Fibroblast of villous mesenchyme (primary cell): ENCODE data around the gene CLDN9. TPM values are rescaled to one million over a fixed set of nuclear protein-coding genes. Genes with fewer than 3 reads are reported as not detected.

Experiments used
- DNase-seq: peaks from one replicate; pipeline ENCODE4 v3.0.0-alpha.2; 2010; ENCODE audit warnings: low read depth
- H3K4me3 ChIP-seq: 2 replicates; pipeline ENCODE4 v1.5.1; 2011; ENCODE audit warnings: low read depth, mild to moderate bottlenecking, low read length
- total RNA-seq: library from RNA; depleted of rRNA; stranded (reverse); fragments of >200 nt; gene quantifications from 2 replicates; pipeline ENCODE4 v1.2.3, GENCODE V29; 2012
- TF ChIP-seq, protein P1 (sequence below): IDR thresholded peaks from 2 replicates; pipeline ENCODE4 v1.5.1; 2012; ENCODE audit warnings: low read depth, mild to moderate bottlenecking, low read length; ENCODE audit not compliant: insufficient read depth

Gene CLDN9
- total RNA-seq, 1 donor: not detected

DNA sequence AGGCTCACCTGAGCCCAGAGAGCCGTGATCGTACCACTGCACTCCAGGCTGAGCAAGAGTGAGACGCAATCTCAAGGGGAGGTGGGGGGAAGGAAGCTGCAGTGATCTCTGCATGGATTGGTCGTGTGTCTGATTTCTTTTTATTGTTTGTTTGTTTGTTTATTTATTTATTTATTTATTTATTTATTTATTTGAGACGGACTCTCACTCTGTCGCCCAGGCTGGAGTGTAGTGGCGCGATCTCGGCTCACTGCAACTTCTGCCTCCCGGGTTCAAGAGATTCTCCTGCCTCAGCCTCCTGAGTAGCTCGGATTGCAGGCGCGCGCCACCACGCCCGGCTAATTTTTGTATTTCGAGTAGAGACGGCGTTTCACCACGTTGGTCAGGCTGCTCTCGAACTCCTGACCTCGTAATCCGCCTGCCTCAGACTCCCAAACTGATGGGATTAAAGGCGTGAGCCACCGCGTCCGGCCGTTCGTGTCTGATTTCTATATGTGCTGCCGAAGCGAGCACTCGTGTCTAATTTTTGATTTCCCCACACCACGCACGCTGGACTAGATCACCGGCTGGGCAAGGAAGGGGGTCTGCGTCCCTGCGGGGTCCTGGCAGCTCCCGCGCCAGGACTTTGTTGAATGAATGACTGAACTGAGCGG lies 7.0 kb downstream of the CLDN9 start:
- no peak for DNase-seq
- H3K4me3 ChIP-seq: peak overlapping the region; percentile 70
- TF ChIP-seq, protein P1, sequence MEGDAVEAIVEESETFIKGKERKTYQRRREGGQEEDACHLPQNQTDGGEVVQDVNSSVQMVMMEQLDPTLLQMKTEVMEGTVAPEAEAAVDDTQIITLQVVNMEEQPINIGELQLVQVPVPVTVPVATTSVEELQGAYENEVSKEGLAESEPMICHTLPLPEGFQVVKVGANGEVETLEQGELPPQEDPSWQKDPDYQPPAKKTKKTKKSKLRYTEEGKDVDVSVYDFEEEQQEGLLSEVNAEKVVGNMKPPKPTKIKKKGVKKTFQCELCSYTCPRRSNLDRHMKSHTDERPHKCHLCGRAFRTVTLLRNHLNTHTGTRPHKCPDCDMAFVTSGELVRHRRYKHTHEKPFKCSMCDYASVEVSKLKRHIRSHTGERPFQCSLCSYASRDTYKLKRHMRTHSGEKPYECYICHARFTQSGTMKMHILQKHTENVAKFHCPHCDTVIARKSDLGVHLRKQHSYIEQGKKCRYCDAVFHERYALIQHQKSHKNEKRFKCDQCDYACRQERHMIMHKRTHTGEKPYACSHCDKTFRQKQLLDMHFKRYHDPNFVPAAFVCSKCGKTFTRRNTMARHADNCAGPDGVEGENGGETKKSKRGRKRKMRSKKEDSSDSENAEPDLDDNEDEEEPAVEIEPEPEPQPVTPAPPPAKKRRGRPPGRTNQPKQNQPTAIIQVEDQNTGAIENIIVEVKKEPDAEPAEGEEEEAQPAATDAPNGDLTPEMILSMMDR: no peak

DNA sequence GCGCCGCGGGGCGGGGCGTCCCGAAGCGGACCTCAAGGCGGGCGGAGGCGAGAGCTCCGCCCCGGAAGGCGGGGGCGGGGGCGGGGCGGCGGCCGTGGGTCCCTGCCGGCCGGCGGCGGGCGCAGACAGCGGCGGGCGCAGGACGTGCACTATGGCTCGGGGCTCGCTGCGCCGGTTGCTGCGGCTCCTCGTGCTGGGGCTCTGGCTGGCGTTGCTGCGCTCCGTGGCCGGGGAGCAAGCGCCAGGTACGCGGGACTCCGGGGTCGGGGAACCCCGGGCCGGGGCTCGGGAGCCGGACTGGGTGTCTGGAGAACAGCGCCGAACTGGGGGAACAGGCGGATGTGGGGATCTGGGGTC lies 7.5 kb downstream of the CLDN9 start, which contains the start of gene TNFRSF12A:
Gene TNFRSF12A, plus strand, starts transcription at position 122 of the 357 bp plus-strand sequence. Its CDS starts 30 bp downstream, at position 152.
- peak within 1 kb of the TSS; percentile 70 for H3K4me3 ChIP-seq
- TF ChIP-seq, protein P1: no peak
- peak; percentile 70 for DNase-seq

DNA sequence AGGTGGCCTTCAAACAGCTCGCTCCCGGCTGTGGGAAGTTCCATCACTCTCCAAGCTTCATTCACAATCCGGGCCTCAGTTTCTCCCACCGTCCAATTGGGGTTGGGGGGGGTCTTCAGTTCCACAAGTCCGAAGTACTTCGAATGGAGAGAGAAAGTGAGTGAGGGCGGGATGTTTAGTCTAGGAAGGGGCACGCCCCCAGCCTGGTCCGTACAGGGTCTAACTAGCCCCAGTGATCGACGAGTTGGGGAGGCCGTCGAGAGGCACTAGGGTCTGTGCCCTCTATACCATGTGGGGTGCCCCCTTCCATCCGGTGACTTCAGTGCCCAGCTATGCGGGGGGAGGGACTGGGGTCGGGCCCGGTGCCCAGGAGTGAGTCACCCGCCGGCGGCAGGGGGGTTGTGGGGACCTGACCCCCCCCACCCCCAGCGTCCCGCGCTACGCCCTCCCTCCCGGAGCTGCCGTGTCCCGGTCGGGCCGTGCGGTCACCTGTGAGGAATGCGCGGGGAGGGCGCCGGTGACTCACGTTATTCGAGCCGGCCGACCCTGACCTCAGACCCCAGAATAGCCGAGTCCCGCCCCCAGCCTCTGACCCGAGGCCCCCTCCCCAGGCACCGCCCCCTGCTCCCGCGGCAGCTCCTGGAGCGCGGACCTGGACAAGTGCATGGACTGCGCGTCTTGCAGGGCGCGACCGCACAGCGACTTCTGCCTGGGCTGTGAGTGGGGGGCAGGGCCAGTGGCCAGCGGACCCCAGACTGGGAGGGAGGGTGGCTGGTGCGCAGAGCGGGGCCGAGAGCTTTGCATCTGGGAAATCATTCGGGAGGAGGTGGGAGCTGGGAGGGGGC lies 8.1 kb downstream of the CLDN9 start:
- peak overlapping the region; percentile 70 for H3K4me3 ChIP-seq
- peak; percentile 82 for DNase-seq
- TF ChIP-seq, protein P1: no peak

DNA sequence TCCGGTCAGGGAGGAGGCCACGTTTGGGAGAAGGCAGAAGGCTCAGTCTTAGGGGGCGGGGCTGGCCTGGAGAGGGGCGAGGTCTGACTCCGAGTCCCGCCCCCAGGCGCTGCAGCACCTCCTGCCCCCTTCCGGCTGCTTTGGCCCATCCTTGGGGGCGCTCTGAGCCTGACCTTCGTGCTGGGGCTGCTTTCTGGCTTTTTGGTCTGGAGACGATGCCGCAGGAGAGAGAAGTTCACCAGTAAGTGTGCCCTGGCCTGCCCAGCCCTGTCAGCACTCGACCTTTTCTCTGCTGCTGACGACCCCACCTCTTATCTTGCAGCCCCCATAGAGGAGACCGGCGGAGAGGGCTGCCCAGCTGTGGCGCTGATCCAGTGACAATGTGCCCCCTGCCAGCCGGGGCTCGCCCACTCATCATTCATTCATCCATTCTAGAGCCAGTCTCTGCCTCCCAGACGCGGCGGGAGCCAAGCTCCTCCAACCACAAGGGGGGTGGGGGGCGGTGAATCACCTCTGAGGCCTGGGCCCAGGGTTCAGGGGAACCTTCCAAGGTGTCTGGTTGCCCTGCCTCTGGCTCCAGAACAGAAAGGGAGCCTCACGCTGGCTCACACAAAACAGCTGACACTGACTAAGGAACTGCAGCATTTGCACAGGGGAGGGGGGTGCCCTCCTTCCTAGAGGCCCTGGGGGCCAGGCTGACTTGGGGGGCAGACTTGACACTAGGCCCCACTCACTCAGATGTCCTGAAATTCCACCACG lies 8.9 kb downstream of the CLDN9 start:
- peak overlapping the region; percentile 70 for H3K4me3 ChIP-seq
- peak; percentile 80 for DNase-seq
- TF ChIP-seq, protein P1: peak; percentile 39

DNA sequence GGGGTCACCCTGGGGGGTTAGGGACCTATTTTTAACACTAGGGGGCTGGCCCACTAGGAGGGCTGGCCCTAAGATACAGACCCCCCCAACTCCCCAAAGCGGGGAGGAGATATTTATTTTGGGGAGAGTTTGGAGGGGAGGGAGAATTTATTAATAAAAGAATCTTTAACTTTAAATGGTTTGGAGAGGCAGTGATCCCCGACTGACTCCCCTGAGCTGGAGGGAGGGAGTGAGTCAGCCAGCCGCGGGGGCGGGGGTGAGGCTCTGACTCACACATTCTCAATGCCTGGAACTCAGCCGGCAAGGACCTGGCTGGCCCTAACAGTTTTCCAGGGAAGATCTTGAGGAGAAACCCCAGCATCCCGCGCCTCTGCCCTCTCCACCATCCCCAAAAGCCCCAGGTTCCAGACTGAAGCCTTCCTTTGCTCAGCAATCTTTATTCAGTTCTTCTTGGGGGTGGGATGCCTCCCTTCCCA lies 9.5 kb downstream of the CLDN9 start:
- TF ChIP-seq, protein P1: no peak
- peak overlapping the region; percentile 88 for H3K4me3 ChIP-seq
- peak; percentile 93 for DNase-seq

DNA sequence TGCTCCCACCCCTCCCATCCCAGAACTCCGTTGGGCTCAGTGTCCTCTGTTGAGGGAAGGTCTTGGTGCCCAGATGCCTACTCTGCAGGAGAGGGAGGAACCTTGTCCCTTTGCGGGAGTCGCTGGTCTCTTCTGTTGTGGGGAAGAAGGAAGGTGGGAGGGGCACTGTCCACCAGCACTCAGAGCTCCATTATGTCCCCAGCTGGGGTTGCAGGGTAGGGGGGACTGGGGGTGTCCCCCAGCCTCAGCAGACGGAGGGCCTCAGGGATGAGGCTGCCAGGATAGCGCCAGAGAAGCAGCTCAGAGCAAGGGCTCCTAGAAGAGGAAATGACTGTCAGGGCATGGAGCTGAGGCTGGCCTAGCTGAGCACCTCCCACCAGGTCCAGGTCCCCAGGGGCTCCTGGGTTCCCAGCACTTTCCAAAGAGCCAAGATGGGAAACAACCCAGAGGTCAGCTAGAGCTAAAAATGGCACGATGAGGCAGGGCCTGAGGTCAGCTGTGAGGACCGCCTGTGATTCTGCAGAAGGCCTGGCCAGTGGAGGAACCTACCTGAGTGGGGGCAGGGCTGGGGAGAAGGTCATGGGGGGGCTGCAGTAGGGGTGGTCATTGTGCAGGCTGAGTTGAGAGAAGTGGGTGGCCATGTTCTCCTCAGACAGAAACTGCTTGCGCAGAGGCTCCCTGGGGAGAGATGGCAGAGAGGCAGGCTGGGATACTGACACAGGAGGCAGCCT lies 10.1 kb downstream of the CLDN9 start:
- TF ChIP-seq, protein P1: no peak
- peak overlapping the region; percentile 88 for H3K4me3 ChIP-seq
- DNase-seq: peak; percentile 8
